ENCODE data around the gene TUBG1.
A peak's percentile ranks its signal among the peaks of the same experiment; 100 is the strongest.
"Not testable (repeated sequence)": the region's sequence is repeated elsewhere in the genome, so short reads cannot be mapped to it uniquely, and the experiment has no call there.

Gene TUBG1

GRCh38 chr17:42627032-42627764 lies 17.7 kb downstream of the TUBG1 start:
- not testable (repeated sequence) for DNase-seq

DNA sequence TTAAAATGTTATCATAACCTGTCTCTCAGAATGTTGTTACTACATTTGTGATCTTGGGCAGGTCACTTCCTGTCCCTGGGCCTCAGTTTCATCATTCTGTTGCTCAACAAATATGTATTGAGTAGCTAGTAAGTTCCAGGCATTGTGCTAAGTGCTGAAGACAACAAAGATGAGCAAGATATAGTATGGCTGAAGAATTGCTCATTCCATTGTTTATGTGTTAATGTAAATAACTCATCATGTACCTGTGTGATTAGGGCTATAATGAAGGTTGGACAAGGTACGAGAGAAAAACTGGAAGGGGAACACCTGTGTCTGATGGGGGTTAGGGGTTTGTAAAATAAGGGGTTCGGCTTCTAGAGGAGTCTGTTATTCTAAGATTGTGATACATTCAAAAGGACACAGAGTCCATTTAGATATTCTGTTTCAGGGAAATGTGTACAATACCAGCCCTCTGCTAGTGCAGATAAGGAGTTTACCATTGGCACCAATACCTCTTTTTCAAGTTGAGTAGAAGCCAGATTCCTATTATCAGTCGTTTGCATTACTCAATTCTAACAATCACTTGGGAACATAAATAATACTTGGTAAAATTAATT lies 20.0 kb downstream of the TUBG1 start:
- DNase-seq: peak; percentile 70

DNA sequence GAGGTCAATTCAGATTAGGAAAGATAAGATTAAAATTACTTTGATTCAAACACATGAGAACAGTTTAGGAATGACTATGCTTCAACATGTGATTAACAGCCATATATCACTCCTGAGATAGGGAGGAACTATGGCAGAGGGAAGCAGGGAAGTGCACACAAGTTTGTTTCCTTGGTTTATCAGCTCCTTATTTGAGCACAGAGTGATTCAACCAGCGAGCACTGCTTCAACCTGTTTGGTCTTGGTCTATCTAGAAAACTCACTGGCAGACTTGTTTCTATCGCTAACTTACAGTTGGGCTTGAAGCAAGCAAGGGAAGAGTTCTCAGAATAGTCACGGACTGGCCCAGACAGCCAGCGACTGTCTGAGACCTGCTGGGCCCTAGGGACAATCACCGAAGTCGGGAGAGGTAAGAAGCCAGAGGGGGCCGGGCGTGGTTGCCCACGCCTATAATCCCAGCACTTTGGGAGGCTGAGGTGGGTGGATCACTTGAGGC lies 23.5 kb downstream of the TUBG1 start:
- DNase-seq: peak; percentile 84

- DNase-seq: peak; percentile 25
Observed at GRCh38 chr17:42639525-42640113, 30.1 kb downstream of the TUBG1 start.

DNA sequence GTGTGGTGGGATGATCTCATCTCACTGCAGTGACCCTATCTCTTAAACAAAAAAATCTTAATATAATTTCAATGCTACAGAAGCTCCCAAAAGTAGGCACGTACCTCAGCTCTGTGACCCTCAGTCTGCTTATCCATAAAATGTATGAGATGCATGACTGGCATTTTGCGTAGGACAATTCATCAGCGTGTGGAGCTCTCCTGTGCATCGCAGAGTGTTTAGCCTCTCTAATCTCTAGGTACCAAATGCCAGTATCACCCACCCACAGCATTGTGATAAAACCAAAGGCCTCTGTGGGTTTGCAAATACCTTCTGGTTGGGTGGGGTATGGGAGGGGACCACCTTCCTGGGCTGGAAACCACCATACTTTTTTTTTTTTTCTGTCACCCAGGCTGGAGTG lies 30.6 kb downstream of the TUBG1 start:
- peak; percentile 72 for DNase-seq

- no peak for DNase-seq
Observed at GRCh38 chr17:42642336-42642735, 32.9 kb downstream of the TUBG1 start.

DNA sequence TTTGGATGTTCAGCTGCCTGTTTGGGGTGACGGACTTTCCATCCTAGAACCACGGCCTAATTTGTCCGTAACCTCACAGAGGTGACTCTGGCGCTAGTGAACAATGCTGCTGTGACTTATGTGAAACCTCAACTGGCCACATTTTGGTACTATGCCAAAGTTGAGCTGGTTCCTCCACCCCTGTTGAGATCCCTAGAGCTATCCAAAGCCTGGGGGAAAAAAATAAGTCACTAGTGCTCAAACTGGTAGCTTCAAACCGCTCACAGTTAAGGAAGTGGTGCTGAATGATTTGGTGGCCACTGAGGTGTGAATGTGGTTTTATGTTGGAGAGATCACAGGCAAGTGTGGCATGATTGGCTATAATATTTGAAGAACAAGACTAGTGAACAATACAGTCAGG lies 38.3 kb downstream of the TUBG1 start:
- DNase-seq: no peak

- DNase-seq: no peak
Observed at GRCh38 chr17:42651392-42651791, 41.9 kb downstream of the TUBG1 start.

- no peak for DNase-seq
Observed at GRCh38 chr17:42653179-42654124, 44.0 kb downstream of the TUBG1 start.

GRCh38 chr17:42655528-42655927 lies 46.0 kb downstream of the TUBG1 start:
- no peak for DNase-seq

- DNase-seq: peak; percentile 23
Observed at GRCh38 chr17:42657824-42658588, 48.5 kb downstream of the TUBG1 start.

DNA sequence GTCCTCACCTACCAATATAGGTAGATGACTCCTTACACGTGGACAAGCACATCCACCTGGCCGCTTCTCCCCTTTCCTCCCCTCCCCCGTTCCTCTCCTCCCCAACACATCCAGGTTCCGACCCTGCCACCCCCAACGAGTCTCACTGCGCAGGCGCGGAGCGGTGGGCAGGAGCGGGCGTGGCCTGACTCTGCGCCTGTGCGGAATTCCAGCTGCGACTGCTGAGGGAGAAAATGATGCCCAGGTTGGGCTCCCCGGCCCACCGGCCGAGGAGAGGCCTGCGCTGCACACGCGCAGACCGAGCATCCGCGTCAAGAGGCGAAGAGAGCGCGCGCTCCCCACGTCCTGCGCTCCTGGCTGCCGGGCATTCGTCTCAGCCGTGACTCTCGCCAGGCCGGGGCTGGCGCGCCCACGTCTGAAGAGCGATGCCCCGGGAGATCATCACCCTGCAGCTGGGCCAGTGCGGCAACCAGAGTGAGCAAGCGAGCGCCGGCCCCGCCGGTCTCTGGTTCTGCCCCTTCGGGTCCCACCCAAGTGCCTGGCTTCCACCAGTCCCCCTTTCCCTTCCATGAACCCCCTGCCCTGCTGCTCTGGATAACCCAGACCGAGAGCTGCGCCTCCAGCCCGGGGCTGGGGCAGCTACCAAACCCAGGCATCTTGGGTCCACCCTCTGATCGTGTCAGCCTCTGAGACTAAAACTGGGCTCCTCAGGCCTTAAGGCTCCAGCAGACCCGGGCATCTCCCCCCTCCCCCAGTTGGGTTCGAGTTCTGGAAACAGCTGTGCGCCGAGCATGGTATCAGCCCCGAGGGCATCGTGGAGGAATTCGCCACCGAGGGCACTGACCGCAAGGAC lies 49.8 kb downstream of the TUBG1 start, which contains the start of gene TUBG2:
Gene TUBG2, plus strand, starts transcription at position 206 of the 853 bp plus-strand sequence. Its CDS starts 220 bp downstream, at position 426.
- peak; percentile 75 for DNase-seq

DNA sequence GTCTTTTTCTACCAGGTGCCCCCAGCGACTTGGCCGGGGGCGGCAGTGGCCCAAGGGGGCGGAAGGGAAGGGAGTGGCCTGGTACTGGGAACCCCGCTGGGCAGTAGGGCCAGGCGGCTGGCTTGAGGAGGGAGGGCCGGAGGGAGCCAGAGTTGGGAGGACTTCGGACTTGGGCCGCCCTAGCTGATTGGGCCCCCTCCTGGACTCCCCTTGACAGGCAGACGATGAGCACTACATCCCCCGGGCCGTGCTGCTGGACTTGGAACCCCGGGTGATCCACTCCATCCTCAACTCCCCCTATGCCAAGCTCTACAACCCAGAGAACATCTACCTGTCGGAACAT lies 50.4 kb downstream of the TUBG1 start:
- not testable (repeated sequence) for DNase-seq

DNA sequence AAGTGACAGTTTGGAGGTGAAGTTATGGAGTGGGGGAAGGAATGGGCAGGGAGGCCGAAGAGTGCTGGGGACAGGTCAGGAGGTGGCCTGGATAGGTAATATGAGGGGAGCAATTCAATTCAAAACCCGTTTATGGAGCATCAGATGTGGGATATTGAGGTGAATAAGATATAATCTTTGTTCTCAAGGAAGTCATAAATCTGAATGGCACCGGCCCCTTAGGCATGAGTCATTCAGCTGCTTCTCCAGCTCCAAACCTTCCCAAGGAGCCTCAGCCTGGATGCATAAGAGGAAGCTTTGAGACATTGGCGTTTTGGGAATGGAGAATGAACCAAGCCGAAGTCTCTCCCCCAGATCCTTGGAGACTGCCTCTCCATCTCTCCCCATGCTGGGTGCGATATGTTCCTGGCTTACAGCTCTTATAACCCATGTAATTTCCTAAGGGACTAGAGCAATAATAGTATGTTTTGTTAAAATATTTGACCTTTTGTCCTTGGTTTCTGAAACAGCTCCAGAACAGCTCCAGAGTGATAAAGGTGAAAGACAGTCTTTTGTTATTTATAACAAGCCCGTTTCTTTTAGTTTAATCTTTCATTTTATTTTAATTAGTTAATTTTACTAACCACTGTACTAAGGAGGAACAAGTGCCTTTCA lies 51.3 kb downstream of the TUBG1 start:
- DNase-seq: no peak

Data from OCI-M1 (cell line).